ENCODE results near the gene PHLDB2. TPM values are rescaled to one million over a fixed set of nuclear protein-coding genes. Genes with fewer than 3 reads are reported as not detected.
A peak's percentile ranks its signal among the peaks of the same experiment; 100 is the strongest.

The PHLDB2 gene
- total RNA-seq, 1 experiment from 2014 or later: 143 TPM

DNA sequence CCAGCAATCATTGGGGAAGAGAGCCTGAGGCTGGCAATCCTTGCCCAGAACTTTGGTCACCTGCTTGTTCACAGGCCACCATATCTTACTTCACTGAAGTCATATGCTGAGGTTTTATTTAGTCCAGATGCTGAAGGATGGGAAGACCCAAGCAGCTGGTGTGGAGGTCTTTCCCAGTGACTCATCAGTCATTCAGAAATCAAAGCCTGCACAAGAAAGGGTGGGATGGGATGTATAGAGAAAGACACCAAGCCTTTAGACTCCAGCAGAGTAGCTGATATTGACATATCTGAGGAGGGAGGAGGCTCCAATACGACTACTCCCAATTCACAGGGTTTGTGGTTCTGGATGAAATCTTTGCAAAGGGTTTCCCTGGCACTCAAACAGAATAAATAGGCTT is 13.0 kb upstream of the PHLDB2 start (continued):
- TF ChIP-seq SIN3A (IDR thresholded peaks at IDR 0.05; ENCODE audit: low read depth) (no peak), TCF7L2 (IDR thresholded peaks at IDR 0.05; ENCODE audit: borderline replicate concordance, extremely low read depth, insufficient read depth, insufficient read length) (no peak), POLR2AphosphoS5 (IDR thresholded peaks at IDR 0.05; ENCODE audit: low read depth, low read length) (no peak), EGR1 (IDR thresholded peaks at IDR 0.05; ENCODE audit: low read depth) (no peak), ELF1 (IDR thresholded peaks at IDR 0.05; ENCODE audit: borderline replicate concordance, low read depth) (no peak), ZNF274 (IDR thresholded peaks at IDR 0.05; ENCODE audit: low read depth, low read length) (no peak), FOSL1 (IDR thresholded peaks at IDR 0.05; ENCODE audit: low read depth) (no peak), POLR2A (IDR thresholded peaks at IDR 0.05; ENCODE audit: borderline replicate concordance, extremely low read depth, insufficient read depth, insufficient read length) (no peak)
- TF ChIP-seq, protein P1, sequence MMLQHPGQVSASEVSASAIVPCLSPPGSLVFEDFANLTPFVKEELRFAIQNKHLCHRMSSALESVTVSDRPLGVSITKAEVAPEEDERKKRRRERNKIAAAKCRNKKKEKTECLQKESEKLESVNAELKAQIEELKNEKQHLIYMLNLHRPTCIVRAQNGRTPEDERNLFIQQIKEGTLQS (IDR thresholded peaks at IDR 0.05): no peak
- TF ChIP-seq, protein P2, sequence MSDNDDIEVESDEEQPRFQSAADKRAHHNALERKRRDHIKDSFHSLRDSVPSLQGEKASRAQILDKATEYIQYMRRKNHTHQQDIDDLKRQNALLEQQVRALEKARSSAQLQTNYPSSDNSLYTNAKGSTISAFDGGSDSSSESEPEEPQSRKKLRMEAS (IDR thresholded peaks at IDR 0.05): no peak

DNA sequence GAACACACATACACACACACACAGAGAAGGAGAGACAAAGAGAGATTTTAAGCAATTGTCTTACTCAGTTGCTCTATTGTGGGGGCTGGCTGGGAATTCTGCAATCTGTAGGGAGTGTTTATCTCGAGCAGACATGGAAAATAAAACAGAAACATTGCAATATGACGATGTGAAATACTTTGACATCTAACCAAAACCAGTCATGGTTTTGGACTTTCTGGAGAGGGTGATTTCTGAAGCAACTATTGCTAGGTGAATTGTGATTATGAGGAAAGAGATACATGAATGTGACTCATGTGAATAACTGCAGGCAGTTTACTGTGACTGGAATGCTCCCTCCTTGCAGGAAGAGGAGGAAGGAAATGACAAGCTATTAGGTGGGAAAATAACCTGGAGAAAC is 12.3 kb upstream of the PHLDB2 start:
- Histone ChIP-seq H3K9ac (ENCODE audit: low read length) (no peak overlapping the region; the same call in 1 of the 2 replicates), H3K27ac (ENCODE audit: low read depth, low read length) (peak overlapping the region; percentile 17; the same call in 1 of the 2 replicates), H3K4me2 (ENCODE audit: low read length) (peak overlapping the region; percentile 46), H3K9me3 (ENCODE audit: control insufficient read depth in 1 of 2, insufficient read depth in 1 of 2, low read depth in 1 of 2, low read length in 2 of 2) (no peaks in the 10 kb centered on the region), H3K79me2 (ENCODE audit: insufficient read depth, low read length) (no peaks in the 10 kb centered on the region), H3K36me3 (ENCODE audit: control insufficient read depth in 1 of 2, insufficient read depth in 2 of 2, low read length in 2 of 2) (no peaks in the 10 kb centered on the region), H3K4me1 (ENCODE audit: control insufficient read depth in 1 of 2, insufficient read depth in 2 of 2, low read length in 2 of 2) (peaks cover 55 to 61% of the 10 kb centered on the region in 2 experiments), H3K9me2 (ENCODE audit: insufficient read depth) (no peaks in the 10 kb centered on the region), H3K4me3 (replicated peaks in 1 of 2; ENCODE audit: low read depth in 1 of 2, low read length in 2 of 2) (no peak overlapping the region), H4K20me1 (ENCODE audit: insufficient read depth) (no peaks in the 10 kb centered on the region), H3K27me3 (ENCODE audit: insufficient read depth, low read length) (no peaks in the 10 kb centered on the region), H2AFZ (ENCODE audit: low read depth, low read length, poor library complexity, severe bottlenecking) (peak overlapping the region; percentile 59)
- no TSS peak for BruUV-seq (replicated peaks)
- DNase-seq (ENCODE audit: low read depth, low spot score) (no peak), ATAC-seq (no peak)
- CTCF ChIA-PET: interaction anchor here (1.2 kb wide), 1 partner anchor 167 kb away, joined by 3 read pairs; no protein-coding TSS in a partner anchor
- POLR2A ChIA-PET: interaction anchor here (0.8 to 1.8 kb wide), 5 partner anchors 12 to 107 kb away, joined by 3 to 6 read pairs (median 4); no protein-coding TSS in a partner anchor
- intact Hi-C loops (cut with micrococcal nuclease): no loop called here
- RAD21 ChIA-PET (ENCODE audit: low non-redundant PET in 1 of 2, low total read pairs in 2 of 2, uncharacterized antibody in 2 of 2, unreplicated experiment in 2 of 2): interaction anchor here (0.6 to 0.8 kb wide), 2 partner anchors 14 to 108 kb away, joined by 3 to 4 read pairs; no protein-coding TSS in a partner anchor
- TF ChIP-seq CEBPB (IDR thresholded peaks at IDR 0.05; ENCODE audit: low read depth) (peak; percentile 67), ELF1 (IDR thresholded peaks at IDR 0.05; ENCODE audit: borderline replicate concordance, low read depth) (no peak), SIN3A (IDR thresholded peaks at IDR 0.05; ENCODE audit: low read depth) (no peak), EZH2 (IDR thresholded peaks at IDR 0.05) (no peak), SP1 (IDR thresholded peaks at IDR 0.05; ENCODE audit: low read depth) (peak; percentile 52), JUND (IDR thresholded peaks at IDR 0.05) (peak; percentile 43), EZH2phosphoT487 (IDR thresholded peaks at IDR 0.05; ENCODE audit: borderline replicate concordance) (no peak), CBX3 (IDR thresholded peaks at IDR 0.05; ENCODE audit: low read depth) (peak; percentile 75), YY1 (IDR thresholded peaks at IDR 0.05; ENCODE audit: extremely low read depth, insufficient replicate concordance, low read depth, low read length) (no peak), FOSL1 (IDR thresholded peaks at IDR 0.05; ENCODE audit: low read depth) (peak; percentile 50), TCF7L2 (IDR thresholded peaks at IDR 0.05; ENCODE audit: borderline replicate concordance, extremely low read depth, insufficient read depth, insufficient read length) (no peak), EGR1 (IDR thresholded peaks at IDR 0.05; ENCODE audit: low read depth) (no peak), RAD21 (IDR thresholded peaks at IDR 0.05; ENCODE audit: low read depth) (no peak)
- TF ChIP-seq, protein P2 (IDR thresholded peaks at IDR 0.05): peak; percentile 48; the same call in 1 of the 2 replicates
- TF ChIP-seq, protein P3, sequence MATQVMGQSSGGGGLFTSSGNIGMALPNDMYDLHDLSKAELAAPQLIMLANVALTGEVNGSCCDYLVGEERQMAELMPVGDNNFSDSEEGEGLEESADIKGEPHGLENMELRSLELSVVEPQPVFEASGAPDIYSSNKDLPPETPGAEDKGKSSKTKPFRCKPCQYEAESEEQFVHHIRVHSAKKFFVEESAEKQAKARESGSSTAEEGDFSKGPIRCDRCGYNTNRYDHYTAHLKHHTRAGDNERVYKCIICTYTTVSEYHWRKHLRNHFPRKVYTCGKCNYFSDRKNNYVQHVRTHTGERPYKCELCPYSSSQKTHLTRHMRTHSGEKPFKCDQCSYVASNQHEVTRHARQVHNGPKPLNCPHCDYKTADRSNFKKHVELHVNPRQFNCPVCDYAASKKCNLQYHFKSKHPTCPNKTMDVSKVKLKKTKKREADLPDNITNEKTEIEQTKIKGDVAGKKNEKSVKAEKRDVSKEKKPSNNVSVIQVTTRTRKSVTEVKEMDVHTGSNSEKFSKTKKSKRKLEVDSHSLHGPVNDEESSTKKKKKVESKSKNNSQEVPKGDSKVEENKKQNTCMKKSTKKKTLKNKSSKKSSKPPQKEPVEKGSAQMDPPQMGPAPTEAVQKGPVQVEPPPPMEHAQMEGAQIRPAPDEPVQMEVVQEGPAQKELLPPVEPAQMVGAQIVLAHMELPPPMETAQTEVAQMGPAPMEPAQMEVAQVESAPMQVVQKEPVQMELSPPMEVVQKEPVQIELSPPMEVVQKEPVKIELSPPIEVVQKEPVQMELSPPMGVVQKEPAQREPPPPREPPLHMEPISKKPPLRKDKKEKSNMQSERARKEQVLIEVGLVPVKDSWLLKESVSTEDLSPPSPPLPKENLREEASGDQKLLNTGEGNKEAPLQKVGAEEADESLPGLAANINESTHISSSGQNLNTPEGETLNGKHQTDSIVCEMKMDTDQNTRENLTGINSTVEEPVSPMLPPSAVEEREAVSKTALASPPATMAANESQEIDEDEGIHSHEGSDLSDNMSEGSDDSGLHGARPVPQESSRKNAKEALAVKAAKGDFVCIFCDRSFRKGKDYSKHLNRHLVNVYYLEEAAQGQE (IDR thresholded peaks at IDR 0.05; ENCODE audit: low read depth): no peak
- TF ChIP-seq, protein P4, sequence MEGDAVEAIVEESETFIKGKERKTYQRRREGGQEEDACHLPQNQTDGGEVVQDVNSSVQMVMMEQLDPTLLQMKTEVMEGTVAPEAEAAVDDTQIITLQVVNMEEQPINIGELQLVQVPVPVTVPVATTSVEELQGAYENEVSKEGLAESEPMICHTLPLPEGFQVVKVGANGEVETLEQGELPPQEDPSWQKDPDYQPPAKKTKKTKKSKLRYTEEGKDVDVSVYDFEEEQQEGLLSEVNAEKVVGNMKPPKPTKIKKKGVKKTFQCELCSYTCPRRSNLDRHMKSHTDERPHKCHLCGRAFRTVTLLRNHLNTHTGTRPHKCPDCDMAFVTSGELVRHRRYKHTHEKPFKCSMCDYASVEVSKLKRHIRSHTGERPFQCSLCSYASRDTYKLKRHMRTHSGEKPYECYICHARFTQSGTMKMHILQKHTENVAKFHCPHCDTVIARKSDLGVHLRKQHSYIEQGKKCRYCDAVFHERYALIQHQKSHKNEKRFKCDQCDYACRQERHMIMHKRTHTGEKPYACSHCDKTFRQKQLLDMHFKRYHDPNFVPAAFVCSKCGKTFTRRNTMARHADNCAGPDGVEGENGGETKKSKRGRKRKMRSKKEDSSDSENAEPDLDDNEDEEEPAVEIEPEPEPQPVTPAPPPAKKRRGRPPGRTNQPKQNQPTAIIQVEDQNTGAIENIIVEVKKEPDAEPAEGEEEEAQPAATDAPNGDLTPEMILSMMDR (IDR thresholded peaks at IDR 0.05 in 2 of 3, conservative IDR thresholded peaks at IDR 0.05 in 1 of 3; ENCODE audit: borderline replicate concordance in 1 of 3, insufficient read depth in 1 of 3, low read depth in 2 of 3, low read length in 2 of 3): no peak
